HCT116 (cell line): ENCODE results near the gene HLCS.

Experiments
- CEBPB ChIP-seq: IDR thresholded peaks from 2 replicates; pipeline ENCODE4 v1.6.1; 2012; ENCODE audit warnings: low read depth
- EGR1 ChIP-seq: IDR thresholded peaks from 2 replicates; pipeline ENCODE4 v1.6.1; 2012; ENCODE audit warnings: low read depth
- EZH2phosphoT487 ChIP-seq: fragments of 200-600 bp; IDR thresholded peaks from 2 replicates; pipeline ENCODE4 v1.6.1; 2018; ENCODE audit warnings: antibody characterized with exemption, borderline replicate concordance
- POLR2A ChIP-seq: IDR thresholded peaks from 2 replicates; pipeline ENCODE4 v1.7.0; 2011; ENCODE audit warnings: borderline replicate concordance; ENCODE audit not compliant: insufficient read depth, insufficient read length; ENCODE audit errors: extremely low read depth
- POLR2AphosphoS5 ChIP-seq: IDR thresholded peaks from 2 replicates; pipeline ENCODE4 v1.6.1; 2011; ENCODE audit warnings: mild to moderate bottlenecking, low read depth, low read length, moderate library complexity
- SIN3A ChIP-seq: IDR thresholded peaks from 2 replicates; pipeline ENCODE4 v1.6.1; 2012; ENCODE audit warnings: low read depth
- YY1 ChIP-seq: IDR thresholded peaks from 2 replicates; pipeline ENCODE4 v1.6.1; 2011; ENCODE audit warnings: low read length, low read depth, moderate library complexity, mild to moderate bottlenecking; ENCODE audit not compliant: insufficient replicate concordance; ENCODE audit errors: extremely low read depth
- ZFX ChIP-seq: fragments of 450-650 bp; IDR thresholded peaks from 2 replicates; pipeline ENCODE4 v1.6.1; 2017
- TF ChIP-seq, protein P1 (sequence below), 3 experiments: fragments of 200-600 bp in 1 of 3; sonication (generic) in 1 of 3; IDR thresholded peaks in 2 of 3; conservative IDR thresholded peaks in 1 of 3; 2 replicates each; pipeline ENCODE4 v1.5.1; 2012 to 2017; ENCODE audit warnings: low read depth in 2 of 3, low read length in 2 of 3, antibody characterized with exemption in 1 of 3, borderline replicate concordance in 1 of 3, control low read depth in 1 of 3, mild to moderate bottlenecking in 1 of 3, mixed read lengths in 1 of 3, mixed run types in 1 of 3, moderate library complexity in 1 of 3; ENCODE audit not compliant: insufficient read depth in 1 of 3
- TF ChIP-seq, protein P2 (sequence below): IDR thresholded peaks from 2 replicates; pipeline ENCODE4 v1.6.1; 2012

DNA sequence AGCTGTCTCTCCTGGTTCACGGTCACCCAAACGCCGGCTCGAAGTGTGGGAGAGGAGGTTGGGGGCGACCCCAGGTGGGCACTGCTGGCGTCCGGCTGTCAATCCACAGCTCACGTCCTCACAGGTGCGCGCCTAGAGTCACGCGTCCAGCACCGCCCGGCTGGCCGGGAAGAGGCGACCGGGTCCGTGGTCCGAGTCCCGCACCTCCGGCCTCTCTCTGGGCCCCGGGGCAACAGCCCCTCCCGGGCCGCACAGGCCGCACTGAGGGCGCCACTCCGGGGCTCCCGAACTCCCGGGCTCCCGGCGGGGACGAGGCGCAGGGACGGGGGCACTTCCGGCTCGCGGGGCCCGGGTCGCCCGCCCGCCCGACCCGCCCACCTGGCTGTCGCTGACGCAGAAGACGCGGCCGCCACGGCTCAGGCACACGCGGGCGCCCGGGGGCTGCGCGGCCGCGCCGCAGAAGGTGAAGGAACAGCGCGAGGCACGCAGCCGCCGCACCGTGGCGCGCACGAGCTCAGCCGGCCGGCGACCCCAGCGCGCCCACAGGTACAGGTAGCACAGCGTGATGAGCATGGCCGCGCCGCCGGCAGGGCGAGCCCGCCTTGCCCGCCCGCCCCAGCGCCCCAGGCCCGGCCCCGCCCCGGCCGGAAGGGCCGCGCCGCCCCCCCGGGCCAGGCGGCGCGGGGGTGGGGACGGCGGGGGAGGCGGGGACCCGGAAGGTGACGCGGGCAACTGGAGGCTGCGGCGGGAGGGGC is at the start of gene HLCS:
- TF ChIP-seq EGR1 (peak; percentile 24; the same call in 1 of the 2 replicates), POLR2A (peak; percentile 49), POLR2AphosphoS5 (peak; percentile 68), SIN3A (no peak), ZFX (peak; percentile 65), EZH2phosphoT487 (no peak), CEBPB (no peak), YY1 (no peak)
- TF ChIP-seq, protein P1, sequence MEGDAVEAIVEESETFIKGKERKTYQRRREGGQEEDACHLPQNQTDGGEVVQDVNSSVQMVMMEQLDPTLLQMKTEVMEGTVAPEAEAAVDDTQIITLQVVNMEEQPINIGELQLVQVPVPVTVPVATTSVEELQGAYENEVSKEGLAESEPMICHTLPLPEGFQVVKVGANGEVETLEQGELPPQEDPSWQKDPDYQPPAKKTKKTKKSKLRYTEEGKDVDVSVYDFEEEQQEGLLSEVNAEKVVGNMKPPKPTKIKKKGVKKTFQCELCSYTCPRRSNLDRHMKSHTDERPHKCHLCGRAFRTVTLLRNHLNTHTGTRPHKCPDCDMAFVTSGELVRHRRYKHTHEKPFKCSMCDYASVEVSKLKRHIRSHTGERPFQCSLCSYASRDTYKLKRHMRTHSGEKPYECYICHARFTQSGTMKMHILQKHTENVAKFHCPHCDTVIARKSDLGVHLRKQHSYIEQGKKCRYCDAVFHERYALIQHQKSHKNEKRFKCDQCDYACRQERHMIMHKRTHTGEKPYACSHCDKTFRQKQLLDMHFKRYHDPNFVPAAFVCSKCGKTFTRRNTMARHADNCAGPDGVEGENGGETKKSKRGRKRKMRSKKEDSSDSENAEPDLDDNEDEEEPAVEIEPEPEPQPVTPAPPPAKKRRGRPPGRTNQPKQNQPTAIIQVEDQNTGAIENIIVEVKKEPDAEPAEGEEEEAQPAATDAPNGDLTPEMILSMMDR (IDR thresholded peaks at IDR 0.05 in 2 of 3, conservative IDR thresholded peaks at IDR 0.05 in 1 of 3; ENCODE audit: borderline replicate concordance in 1 of 3, insufficient read depth in 1 of 3, low read depth in 2 of 3, low read length in 2 of 3), result peak in 1 of 3 experiments; percentile 5; a peak in 1 of 6 replicates
- TF ChIP-seq, protein P2, sequence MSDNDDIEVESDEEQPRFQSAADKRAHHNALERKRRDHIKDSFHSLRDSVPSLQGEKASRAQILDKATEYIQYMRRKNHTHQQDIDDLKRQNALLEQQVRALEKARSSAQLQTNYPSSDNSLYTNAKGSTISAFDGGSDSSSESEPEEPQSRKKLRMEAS, result peak; percentile 54
